ENCODE data around the gene C3orf52. TPM values are rescaled to one million over a fixed set of nuclear protein-coding genes. Genes with fewer than 3 reads are reported as not detected.

Gene C3orf52
- total RNA-seq, 4 donors from 2014 or later: 57.8 to 118 (median 86.4) TPM

DNA sequence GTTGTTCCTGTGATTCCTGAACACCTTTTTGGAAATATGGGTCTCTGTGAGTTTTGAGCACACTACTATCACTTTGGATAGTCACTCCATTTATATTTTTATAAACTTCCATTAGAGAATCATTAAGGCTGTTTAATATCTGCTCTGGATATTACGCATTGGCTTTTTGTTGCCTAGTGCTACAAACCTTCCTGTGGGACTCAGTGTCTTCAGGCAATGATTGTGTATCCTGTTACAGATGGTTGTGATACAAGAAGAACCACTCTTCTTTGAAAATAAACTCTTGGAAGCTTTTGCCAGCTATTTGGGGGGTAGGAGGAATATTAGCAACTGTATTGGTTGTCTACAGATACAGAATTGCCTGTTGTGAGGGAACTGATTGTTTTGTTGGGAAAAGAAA lies 31.2 kb downstream of the C3orf52 start:
- TF ChIP-seq, protein P1, sequence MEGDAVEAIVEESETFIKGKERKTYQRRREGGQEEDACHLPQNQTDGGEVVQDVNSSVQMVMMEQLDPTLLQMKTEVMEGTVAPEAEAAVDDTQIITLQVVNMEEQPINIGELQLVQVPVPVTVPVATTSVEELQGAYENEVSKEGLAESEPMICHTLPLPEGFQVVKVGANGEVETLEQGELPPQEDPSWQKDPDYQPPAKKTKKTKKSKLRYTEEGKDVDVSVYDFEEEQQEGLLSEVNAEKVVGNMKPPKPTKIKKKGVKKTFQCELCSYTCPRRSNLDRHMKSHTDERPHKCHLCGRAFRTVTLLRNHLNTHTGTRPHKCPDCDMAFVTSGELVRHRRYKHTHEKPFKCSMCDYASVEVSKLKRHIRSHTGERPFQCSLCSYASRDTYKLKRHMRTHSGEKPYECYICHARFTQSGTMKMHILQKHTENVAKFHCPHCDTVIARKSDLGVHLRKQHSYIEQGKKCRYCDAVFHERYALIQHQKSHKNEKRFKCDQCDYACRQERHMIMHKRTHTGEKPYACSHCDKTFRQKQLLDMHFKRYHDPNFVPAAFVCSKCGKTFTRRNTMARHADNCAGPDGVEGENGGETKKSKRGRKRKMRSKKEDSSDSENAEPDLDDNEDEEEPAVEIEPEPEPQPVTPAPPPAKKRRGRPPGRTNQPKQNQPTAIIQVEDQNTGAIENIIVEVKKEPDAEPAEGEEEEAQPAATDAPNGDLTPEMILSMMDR (IDR thresholded peaks at IDR 0.05): no peak
- no peak for TF ChIP-seq POLR2A (IDR thresholded peaks at IDR 0.05)
- intact Hi-C loops (cut with DNase I; ENCODE audit: low total_unique reads): no loop called here
- DNase-seq (ENCODE audit: low spot score in 2 of 2): no peak
- WGBS, 2 donors: 94 to 97% methylated on average over 1 of the region's 1 CpG
- no peak overlapping the region for H3K4me3 ChIP-seq (ENCODE audit: low read depth, poor library complexity, severe bottlenecking)

DNA sequence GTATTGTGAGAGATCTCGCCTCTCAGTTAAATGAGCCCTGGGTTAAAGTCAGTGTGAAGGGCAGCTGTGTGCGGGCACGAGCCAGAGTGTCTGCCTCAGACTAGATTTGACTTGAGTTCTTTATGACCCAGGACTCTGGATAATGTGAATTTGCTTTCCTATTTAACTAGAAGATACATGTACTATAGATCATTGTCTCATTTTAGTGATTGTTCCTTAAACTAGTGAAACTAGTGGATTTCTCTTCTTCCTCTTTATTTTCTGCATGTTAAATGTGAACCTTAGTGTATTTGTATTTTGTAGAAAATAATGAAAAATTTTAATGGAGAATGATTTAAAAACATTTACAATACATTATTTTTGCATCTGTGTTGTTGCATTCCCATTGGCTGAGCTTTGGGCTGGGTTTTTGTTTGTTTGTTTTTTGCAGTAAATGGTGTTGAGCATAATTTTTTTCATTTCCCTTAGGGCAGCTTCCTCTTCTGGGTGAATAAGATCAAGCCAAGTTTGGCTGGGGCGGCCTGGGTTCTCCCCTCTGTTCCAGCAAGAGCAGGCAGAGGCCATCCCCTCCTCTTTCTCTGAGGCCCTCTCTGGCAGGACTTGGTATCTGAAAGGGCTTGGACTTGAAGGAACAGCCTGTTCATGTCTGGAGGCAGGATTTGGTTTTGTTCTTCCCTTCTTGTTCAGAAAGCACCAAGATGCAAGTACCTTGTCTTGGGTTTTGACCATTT lies 31.8 kb downstream of the C3orf52 start:
- 84 to 88% methylated on average over 4 of the region's 4 CpGs for WGBS, 2 donors
- intact Hi-C loops (cut with DNase I; ENCODE audit: low total_unique reads): no loop called here
- DNase-seq (ENCODE audit: low spot score in 2 of 2): no peak

DNA sequence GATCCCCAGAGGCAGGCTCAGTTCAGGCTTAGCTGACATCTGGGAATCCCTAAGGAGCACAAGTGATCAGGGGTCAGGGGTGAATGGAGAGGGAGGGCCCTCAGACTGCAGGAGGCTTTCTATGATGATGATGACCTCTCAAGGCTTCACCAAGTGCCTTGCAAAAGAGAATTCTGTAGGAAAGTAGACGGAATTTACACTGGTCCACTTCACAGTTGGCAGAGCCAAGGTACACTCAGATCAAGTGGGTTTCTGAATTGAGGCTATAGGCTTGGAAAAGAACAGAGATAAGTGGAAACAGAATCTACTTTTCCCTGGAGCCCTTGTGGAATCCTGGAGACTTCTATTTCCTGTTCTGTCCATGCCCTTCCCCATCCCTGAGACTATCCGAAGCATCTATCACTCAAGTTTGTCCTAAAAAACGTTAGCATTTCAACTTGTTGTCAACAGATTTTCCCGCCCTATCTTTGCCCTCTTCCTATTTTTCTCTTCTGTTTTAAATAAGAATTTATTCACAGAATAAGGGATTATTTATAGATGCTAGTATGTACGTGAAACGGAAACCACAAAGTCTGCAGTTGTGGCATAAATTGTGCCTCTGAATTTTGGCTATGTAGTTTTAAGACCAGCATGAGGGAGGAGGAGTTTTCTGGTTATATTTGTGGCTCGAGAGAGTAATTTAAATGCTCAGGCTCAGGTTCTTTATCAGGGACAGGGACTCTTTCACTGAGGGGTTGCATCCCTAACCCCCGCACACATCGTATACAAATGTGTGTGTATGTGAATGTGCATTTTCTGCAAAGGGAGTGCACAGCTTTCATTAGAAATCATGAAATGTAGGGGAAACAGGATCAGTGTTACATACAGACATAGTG lies 34.0 kb downstream of the C3orf52 start:
- DNase-seq (ENCODE audit: low spot score in 2 of 2): no peak
- WGBS, 2 donors: 67% methylated on average over 9 of the region's 9 CpGs
- intact Hi-C loops (cut with DNase I; ENCODE audit: low total_unique reads): no loop called here
- TF ChIP-seq, protein P1 (IDR thresholded peaks at IDR 0.05): no peak
- TF ChIP-seq POLR2A (IDR thresholded peaks at IDR 0.05): no peak
- no peak overlapping the region for H3K4me3 ChIP-seq (ENCODE audit: low read depth, poor library complexity, severe bottlenecking)

More for the DNA sequence above, 31.8 kb downstream of the C3orf52 start:
- no peak for TF ChIP-seq POLR2A (IDR thresholded peaks at IDR 0.05)
- TF ChIP-seq, protein P1 (IDR thresholded peaks at IDR 0.05): no peak
- no peak overlapping the region for H3K4me3 ChIP-seq (ENCODE audit: low read depth, poor library complexity, severe bottlenecking)

DNA sequence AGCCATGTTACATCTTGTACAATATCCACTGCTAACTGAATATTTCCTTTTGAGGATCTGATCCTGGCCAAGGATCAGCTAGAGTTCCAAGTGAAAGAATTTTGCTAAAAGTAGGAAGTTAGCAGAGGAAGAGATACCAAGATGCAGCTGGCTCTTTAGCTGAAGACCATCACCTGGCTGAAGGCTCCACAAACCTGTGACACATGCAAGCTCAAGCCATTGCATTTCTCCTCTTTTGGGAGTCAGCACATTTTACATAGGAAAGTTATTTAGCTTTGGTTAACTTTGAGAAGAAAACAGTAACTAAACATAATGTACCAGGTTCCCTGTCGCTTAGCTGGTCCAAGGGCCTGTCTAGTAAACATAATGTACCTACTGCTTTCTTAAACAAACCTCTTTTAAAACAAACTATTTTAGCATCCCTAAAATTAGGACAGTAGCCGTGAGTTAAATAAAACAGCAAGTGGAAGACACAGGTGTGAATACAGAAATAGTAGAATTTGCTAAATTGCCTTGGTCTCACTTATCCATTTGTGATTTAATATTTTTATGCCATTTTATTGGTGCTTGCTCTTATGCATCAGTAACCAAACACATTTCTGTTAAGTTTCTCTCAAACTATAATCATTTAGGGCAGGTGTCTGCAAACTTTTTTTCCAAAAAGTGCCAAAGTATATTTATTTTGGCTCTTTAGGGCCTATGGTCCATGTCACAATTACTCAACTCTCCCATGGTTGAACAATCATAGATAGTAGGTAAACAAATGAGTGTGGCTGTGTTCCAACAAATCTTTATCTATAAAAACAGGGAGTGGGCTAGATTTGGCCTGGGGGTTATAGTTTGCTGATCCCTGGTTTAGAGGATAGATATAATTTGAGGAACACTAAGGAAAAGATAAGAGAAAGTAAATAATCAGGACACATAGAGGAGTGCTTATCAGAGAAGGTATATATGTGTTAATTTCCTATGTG lies 35.7 kb downstream of the C3orf52 start:
- no peak overlapping the region for H3K4me3 ChIP-seq (ENCODE audit: low read depth, poor library complexity, severe bottlenecking)
- no peak for DNase-seq (ENCODE audit: low spot score in 2 of 2)
- TF ChIP-seq, protein P1 (IDR thresholded peaks at IDR 0.05): no peak
- no peak for TF ChIP-seq POLR2A (IDR thresholded peaks at IDR 0.05)
- intact Hi-C loops (cut with DNase I; ENCODE audit: low total_unique reads): no loop called here
- WGBS, 2 donors: 94 to 96% methylated on average over 2 of the region's 2 CpGs

DNA sequence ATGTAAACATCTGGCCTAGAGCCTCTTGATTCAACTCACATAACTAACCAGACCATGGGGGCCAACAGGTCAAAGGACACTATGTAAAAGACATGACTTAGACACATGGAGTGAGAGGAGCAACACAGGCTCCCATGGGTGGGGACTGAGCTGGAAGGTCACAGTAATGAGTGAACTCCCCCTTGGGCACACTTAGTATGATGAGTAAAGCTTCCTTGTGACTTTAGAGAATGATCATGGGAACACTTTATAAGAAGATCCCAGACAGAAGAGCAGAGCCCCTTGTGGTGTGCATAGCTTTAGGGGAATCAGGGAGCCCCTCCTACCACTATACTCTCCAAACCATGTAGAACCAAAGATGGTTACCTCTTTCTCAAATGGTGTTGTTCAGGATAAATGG lies 36.7 kb downstream of the C3orf52 start:
- TF ChIP-seq POLR2A (IDR thresholded peaks at IDR 0.05): no peak
- TF ChIP-seq, protein P1 (IDR thresholded peaks at IDR 0.05): no peak
- DNase-seq (ENCODE audit: low spot score in 2 of 2): no peak
- intact Hi-C loops (cut with DNase I; ENCODE audit: low total_unique reads): no loop called here
- H3K4me3 ChIP-seq (ENCODE audit: low read depth, poor library complexity, severe bottlenecking): no peak overlapping the region

Data from lower leg skin (tissue), 4 donors.